Measurements from ENCODE around the gene SURF1.
"Not testable (repeated sequence)": the region's sequence is repeated elsewhere in the genome, so short reads cannot be mapped to it uniquely, and the experiment has no call there.

Gene SURF1

DNA sequence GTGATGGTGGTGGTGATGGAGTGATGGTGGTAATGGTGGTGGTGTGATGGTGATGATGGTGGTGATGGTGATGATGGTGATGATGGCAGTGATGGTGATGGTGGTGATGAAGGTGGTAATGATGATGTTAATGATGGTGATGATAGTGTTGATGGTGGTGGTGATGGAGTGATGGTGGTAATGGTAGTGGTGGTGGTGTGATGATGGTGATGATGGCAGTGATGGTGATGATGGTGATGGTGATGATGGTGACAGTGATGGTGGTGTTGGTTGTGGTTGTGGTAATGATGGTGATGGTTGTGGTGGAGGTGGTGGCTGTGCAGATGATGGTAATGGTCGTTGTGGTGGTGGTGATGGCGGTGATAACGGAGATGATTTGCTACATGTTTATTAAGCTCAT, 27.2 kb upstream of the SURF1 start:
- no peak for DNase-seq

DNA sequence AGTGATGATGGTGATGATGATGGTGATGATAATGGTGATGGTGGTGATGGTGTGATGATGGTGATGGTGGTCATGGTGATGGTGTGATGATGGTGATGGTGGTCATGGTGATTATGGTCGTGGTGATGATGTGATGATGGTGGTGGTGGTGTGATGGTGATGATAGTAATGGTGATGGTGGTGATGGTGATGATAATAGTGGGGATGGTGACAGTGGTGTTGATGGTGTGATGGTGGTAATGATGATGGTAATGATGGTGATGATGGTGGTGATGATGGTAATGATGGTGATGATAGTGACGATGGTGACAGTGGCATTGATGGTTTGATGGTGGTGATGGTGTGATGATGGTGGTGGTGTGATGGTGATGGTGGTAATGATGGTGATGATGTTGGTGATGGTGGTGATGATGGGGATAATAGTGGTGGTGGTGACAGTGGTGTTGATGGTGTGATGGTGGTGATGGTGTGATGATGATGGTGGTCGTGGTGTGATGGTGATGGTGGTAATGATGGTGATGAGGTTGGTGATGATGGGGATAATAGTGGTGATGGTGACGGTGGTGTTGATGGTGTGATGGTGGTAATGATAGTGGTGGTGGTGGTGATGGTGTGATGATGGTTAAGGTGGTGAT, 26.3 kb upstream of the SURF1 start:
- DNase-seq = no peak

DNA sequence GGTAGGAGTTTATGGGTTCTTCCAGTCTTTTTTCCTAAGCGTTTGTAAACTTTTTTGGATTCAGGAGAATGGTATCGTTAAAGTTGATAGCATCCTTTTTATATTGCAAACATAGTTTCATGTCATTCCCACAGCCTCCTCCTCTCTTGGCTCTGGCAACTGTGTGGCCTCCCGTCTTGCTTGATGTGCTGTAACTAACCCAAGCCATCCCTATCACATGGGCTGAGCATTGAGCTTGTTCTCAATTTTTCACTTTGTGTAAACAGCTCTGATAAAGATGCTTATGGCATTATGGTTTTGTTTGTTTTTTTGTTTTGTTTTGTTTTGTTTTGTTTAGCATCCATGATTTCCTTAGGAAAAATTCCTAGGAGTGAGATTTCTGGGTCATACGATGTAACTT, 24.4 kb upstream of the SURF1 start:
- no peak for DNase-seq

DNA sequence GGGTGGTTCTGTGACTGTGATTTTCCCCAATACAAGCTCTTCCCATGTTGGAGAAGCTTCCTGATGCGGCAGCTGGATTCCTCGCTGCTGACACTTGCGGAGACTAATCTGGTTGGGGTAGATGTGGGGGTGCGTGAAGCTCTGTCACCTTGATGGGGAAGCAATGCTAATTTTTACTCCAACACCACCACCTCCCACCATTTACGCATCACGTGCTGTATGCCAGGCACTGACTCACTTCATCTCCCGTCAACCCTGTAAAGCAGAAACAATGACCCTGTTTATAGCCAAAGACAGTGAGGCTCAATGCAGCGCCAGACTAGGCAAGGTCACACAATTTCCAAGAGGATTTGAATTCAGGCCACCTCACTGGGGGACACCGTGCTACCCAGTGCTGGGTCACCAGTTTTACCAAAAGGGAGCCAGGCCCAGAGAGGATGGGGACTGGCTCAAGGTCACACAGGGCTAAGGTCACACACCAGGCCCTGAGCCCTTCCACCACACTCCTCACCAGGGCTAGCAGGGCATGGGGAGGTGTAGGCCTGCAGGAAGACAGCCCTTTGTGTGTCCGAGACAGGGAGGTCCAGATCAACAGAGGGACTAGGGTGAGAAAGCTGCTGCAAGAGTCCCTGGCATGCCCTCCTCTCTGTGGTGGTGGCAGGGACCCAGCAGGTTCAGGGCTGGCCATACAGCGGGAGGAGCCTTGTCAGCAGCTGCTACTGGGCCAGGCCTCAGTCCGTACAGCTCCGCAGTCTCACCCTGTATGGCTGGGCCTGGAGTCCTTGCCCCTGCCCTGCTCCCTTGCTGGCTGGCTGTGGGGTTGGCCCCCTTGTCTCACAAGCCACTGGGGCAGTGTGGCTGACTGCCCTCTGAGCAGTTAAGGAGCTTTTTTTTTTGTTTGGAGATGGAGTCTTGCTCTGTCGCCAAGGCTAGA, 23.1 kb upstream of the SURF1 start:
- DNase-seq = no peak

DNA sequence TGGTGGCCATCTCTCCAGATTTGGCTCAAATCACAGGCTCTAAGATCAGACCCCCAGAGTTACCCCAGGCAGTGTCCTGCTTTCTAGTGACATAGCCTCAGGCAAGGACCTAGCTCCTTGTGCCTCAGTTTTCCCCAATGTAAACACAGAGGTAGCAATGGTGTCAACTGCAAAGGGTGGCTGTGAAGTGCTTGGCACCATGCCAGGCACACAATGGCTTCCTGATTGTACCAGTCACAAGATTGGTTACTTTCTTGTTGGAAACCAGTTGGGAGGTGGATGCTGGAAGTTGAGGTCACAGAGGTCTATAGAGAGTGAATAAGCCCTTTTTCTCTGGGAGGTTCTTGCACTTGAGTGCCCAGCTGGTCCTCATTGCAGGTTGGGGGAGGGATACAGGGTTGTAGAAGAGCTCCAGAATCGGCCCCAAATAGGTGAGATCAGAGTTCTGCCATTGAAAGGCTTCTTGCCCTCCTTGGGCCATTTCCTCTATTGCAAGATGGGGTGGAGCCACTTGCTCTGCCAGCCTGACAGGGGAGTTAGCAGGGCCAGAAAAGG, 22.2 kb upstream of the SURF1 start:
- DNase-seq = no peak

DNA sequence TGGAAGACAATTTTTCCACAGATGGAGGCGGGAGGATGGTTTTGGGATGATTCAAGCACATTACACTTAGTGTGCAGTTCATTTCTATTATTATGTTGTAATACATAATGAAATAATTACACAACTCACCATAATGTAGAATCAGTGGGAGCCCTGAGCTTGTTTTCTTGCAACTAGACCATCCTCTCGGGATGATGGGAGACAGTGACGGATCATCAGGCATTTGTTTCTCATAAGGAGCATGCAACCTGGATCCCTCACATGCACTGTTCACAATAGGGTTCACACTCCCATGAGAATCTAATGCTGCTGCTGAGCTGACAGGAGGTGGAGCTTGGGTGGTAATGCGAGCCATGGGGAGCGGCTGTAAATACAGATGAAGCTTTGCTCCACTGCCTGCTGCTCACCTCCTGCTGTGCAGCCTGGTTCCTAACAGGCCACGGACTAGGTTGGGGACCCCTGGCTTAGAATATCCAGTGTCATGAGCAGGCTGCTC, 21.5 kb upstream of the SURF1 start:
- no peak for DNase-seq

DNA sequence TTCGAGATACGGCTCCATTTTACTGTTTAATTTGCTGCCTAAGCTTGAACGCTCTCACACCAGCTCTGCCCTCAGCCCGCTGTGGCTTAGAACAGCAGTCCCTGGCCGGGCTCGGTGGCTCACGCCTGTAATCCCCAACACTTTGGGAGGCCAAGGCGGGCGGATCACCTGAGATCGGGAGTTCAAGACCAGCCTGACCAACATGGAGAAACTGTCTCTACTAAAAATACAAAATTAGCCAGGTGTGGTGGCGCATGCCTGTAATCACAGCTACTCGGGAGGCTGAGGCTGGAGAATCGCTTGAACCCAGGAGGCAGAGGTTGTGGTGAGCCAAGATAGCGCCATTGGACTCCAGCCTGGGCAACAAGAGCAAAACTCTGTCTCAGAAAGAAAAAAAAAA, 21.0 kb upstream of the SURF1 start:
- not testable (repeated sequence) for DNase-seq

DNA sequence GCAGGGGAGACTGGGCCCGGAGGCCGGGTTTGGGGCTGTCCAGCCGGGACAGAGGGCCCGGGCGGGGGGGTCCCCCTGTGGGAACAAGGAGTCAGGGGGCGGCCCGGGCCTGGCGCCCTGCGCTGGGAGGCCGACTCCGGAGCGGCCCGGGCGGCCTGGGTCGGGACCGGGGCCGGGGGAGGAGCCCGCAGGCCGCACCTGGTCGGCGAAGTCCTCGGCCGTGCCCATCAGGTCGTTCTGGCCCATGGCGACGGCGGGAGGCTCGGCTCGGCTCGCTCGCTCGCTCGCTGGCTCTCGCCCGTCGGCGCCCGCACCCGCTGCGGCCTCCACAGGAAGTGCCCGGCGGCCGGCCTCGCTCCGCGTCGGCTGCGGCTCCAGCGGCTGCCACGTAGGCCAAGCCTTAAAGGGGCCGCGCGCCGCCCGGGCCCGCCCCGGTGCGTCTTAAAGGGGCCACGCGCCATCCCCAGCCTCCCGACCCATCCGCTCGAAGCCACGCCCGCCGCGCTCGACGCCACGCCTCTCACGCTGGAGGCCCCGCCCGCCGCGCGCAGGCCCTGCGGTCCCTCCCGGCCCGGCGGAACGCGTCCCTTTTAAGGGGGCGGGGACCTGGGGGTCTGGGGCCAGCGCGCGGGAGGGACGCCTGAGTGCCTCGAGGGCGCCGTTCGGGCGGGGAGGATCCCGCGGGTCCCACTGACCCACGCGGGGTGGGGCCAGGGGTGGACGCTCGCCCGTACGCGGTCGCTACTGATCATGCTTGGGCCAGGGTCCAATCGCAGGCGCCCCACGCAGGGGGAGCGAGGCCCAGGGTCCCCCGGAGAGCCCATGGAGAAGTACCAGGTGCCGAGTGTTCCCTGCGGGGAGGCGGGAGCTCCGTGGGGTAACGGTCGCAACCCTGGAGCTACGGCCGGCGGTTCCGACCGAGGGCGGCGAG, 19.7 kb upstream of the SURF1 start, which contains the start of the genes STKLD1 and SURF4:
STKLD1 (plus strand) TSS at position 643 of the 931 bp plus-strand sequence; CDS start at position 751, 108 bp downstream.
SURF4 (minus strand) TSS at position 337 of the 931 bp plus-strand sequence; CDS start at position 246, 91 bp downstream.
- DNase-seq = peak; percentile 87

DNA sequence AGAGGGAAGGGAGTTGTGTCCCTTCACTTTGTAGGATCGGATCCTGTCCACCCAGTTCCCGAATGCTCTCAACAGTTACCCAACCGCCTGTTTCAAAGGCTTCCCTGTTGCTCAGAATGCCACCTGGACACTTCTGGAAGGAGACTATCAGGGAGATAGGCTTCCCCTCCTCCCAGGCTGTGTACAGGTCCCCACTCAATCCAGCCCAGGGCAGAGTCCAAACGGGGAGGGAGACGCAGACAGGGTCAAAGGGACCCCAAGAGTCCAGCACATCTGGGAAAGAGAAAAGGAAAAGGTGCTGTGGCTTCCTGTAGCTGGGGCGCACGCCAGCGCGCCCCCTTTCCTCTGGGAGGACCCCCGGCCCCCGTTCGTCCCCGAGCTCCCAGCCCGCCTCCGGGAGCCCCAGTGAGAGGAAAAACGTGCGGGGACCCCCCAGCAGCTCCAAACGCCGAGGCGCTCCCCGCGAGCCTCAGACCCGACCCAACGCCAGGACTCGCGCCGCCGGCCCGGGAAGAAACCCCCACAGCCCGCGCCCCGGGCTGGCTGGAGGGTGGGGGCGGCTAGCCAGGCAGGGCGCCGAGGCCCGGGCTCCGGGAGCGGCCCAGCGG, 18.9 kb upstream of the SURF1 start:
- DNase-seq = no peak

DNA sequence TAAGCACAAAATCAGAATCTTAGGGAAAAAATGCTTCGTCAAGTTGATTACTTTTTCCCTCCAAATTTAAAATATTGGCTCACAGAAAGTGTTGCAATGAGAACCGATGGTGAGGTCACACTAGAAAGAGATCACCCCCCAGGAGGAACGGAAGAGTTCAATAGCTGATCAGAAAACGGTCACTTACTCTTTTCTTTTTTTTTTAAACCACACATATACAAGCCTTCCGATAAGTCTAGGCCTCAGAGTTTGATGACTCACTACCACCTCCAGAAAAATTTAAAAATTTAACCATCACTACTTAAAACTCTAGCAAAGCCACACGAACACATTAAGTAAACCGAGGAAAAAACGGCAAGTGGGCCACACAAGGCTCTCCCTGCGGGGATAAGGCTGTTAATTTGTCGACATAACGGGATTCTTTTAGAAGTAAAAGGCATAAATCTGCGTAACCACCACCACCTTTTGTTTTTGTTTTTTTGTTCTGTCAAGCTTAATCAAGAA, 18.4 kb upstream of the SURF1 start:
- DNase-seq = no peak

DNA sequence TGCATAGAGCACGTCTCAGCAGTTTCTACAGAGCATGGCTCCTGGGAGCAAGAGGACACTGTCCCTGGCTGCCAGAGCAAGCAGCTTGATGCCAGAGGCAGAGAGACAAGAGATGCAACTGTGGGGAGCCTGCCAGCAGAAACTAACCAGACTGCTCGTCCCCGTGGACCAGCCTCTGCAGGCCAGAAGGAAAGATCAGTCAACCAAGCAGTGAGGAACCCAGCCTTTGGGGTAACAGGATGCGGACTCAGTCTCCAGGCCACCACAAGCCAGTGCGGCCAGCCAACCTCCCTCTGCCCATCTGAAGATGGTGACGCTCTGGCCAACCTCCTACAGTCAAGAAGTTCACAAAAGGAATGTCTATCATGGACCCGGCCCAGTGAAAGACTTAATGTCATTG, 15.9 kb upstream of the SURF1 start:
- DNase-seq = no peak

DNA sequence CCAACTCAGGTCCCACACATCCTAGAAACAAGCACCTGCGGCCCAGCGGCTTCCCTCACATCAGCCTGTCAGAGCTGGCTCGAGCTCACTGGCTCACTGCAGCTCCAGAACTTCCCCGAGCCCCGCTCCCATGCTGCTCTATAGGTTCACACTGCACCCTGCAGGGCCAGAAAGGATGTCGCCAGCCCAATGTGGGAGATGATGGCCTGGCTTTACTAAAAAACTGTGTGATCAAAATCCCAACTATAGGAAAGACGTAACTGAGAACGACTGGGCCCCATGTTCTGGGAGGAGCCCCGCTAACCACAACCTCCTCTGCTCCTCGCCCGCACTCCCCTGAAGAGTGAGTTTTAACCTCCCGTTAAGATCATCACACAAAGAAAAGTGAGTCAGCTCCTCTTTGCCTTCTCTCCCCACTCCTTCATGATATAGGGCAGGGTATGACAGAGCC, 15.0 kb upstream of the SURF1 start:
- peak; percentile 59 for DNase-seq

DNA sequence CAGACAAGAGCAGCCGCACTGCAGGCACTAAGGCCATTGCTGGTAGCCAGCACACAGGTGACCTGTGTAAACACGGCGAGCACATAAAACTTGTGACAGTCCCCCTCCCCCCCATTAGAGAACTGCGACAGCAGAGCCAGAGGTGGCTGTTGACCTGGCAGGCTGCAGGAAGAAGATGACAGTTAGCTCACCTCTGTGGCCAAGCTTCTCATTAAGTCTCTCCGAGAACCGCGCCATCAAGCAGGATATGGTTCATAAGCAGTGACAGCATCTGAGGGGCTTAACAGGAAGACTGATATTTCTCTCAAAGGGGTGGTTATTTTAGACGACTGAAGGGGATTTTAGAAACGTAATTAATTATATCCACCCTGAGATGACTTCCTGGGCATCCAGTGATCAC, 14.4 kb upstream of the SURF1 start:
- peak; percentile 57 for DNase-seq

DNA sequence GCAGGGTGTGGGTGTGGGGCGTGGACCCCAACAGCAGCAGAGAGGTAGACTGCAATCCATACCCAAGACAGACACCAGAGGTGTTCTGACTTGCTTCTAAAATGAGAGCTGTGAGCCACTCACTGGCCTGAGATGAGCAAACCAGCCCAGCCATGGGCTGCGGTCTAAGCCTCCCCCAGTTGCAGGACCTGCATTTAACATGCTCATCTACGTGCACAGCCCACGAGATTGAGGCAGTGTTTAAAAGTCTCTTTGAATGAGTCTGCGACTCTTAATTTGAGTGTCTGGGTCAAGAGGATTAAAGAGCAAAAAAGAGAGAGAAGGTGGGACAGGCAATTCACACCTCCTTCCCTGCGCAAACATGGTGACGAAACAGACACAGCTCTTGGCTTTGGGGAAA, 13.6 kb upstream of the SURF1 start:
- DNase-seq = no peak

DNA sequence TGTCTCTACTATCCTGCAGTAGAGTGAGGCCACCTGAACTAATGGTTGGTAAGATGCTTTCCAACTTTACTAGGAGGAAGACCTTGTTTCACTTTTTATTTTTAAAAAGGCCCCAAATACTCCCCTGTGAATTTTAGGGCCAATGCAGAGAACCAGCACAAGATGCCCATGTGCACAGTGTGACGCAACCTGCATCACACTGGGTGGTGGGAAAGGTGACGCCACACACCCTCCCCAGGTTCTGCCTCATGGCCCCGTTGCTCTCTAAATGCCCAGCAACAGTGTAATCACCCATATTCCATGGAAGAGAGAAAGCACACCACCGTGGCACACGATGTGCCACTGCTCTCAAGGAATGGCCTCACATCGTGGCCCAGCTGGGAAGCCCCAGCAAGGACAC, 13.1 kb upstream of the SURF1 start:
- no peak for DNase-seq

DNA sequence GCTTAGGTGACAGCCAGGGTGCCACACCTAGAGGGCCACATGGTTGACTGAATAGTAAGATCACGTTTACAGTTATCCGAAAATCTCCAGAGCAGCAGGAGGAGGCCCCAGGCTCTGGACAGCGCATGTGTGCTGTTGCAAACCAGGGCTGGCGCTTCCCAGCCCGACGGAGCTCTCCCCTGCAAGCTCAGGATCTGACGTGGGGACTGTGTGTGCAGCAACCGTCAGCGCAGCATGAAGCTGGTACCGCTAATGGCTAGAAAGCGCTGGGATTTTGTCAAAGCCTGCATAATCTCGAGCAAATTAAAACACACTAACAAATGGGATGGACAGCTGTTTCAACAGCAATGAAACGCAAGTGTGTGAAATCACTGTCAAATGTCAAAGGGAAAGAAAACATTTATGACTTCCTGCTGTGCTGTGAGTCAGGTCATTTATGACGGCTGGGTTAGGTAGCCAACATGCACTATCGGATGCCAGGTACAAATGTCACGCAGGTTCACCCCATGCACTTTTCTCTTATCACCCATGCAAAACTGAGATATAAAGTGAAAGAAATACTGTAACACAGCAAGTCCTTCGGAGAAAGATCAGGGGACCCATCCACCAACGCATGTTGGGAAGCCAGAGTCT, 12.1 kb upstream of the SURF1 start:
- DNase-seq = no peak

DNA sequence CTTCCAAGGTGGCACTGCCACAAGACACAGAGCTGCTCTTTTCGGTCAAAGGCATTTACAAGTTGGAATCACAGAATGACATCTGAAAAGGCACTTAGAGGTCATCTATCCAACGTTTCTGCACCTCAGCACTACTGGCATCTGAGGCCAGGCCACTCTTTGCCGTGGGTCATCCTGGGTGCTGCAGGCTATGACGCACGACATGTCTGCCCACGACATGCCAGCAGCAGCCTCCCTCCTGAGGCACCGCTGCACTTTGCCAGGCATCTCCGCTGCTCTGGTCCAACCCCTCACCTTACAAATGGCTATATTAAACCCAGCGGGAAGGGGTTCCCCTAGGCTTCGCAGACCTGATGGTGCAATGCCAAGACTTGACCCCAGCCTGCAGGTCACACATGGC, 11.5 kb upstream of the SURF1 start:
- no peak for DNase-seq

DNA sequence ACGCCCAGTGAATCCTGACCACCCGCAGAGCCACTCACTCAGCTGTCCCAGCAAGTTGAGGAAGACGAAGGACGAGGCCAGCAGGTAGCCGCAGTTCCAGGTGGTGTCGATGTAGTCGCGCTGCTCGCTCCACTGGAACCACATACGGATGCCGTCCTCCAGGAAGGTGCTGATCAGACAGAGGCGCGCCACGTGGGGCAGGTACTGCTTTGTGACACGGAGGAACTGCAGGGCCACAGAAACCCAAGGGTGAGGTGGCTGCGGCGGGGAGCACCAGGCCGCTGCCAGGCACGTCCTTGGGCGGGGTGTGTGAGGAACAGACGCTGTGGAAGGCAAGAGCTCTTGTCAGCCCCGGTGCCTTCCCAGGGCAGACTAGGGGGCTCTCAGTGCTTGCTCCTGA, 10.9 kb upstream of the SURF1 start:
- no peak for DNase-seq

DNA sequence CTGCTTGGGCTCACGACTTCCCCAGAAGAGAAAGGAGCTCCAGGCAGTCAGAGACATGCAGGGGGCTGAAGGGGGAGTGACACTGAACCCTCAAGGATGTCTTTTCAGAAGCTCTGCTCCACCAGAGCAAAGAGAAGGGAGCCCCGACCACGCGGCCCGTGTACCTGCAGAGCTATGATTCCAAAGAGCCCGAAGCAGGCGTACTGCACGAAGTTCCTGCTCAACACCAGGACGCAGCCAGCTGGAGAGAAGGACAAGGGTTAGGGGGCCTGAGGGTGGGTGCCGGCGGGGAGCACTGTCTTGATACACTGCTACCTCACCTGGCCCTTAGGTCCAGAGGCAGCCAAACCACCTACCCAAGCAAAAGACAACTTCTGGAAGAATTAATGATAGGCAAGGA, 10.1 kb upstream of the SURF1 start:
- no peak for DNase-seq

DNA sequence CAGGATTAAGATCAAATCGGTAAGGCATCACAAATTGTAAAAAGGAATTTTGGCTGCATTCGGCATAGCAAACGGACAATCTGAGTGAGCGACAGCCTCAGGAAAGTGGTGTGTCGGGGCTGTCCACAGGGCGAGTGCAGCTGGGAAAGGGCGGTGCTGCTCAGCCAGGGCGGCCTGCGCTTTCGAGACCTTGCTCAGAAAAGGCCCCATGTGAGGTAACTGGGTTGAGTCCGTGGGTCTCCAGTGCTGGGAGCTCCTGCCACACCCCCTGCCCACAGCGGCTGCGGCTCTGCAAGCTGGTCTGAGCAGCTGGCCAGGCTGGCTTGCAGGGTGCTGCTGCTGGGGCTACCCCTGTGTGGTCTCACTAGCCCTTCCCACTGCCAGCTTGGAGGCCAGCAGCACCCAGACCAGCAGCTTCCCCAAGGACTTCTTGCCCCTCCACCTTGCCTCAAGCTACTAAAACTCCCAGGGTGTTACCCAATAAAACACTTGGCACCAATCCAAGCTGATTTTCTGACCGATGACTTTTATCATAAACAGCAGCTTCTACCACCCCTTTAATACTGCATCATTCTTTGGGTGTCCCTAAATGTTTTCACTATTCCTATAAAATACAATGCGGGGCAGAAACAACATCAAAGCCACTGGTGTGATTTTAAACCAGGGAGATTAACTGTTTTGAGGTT, 6.2 kb upstream of the SURF1 start:
- DNase-seq = no peak

Measured in effector CD4-positive, alpha-beta T cell (primary cell).